NCI-H2107 (cell line): ENCODE data around the gene SLC25A23.

Experiments used
- DNase-seq: peaks from one replicate; lab custom pipeline; 2025; lab: John Stamatoyannopoulos, UW

Gene SLC25A23

GRCh38 chr19:6481541-6482342 is 22.1 kb upstream of the SLC25A23 start, which contains the start of gene DENND1C:
DENND1C (minus strand) TSS chr19:6481787; CDS start chr19:6481695, 92 bp downstream.
- DNase-seq = no peak

- no peak for DNase-seq
Observed at GRCh38 chr19:6480848-6481415, 21.3 kb upstream of the SLC25A23 start.

GRCh38 chr19:6479836-6480398 is 20.3 kb upstream of the SLC25A23 start:
- no peak for DNase-seq

GRCh38 chr19:6478815-6479214 is 19.2 kb upstream of the SLC25A23 start:
- DNase-seq = no peak

- DNase-seq = no peak
Observed at GRCh38 chr19:6476896-6477431, 17.4 kb upstream of the SLC25A23 start.

- no peak for DNase-seq
Observed at GRCh38 chr19:6476155-6476895, 16.7 kb upstream of the SLC25A23 start.

GRCh38 chr19:6475321-6476108 is 15.9 kb upstream of the SLC25A23 start:
- DNase-seq = no peak

GRCh38 chr19:6473647-6474046 is 14.1 kb upstream of the SLC25A23 start:
- no peak for DNase-seq

GRCh38 chr19:6472713-6473112 is 13.1 kb upstream of the SLC25A23 start:
- no peak for DNase-seq

GRCh38 chr19:6471076-6471475 is 11.5 kb upstream of the SLC25A23 start:
- no peak for DNase-seq

GRCh38 chr19:6470173-6470572 is 10.6 kb upstream of the SLC25A23 start:
- DNase-seq = no peak

GRCh38 chr19:6467384-6467783 is 7.8 kb upstream of the SLC25A23 start:
- DNase-seq = no peak

GRCh38 chr19:6466526-6467248 is 7.1 kb upstream of the SLC25A23 start:
- no peak for DNase-seq

- no peak for DNase-seq
Observed at GRCh38 chr19:6465663-6466062, 6.1 kb upstream of the SLC25A23 start.

GRCh38 chr19:6465006-6465405 is 5.4 kb upstream of the SLC25A23 start:
- DNase-seq = no peak

GRCh38 chr19:6464070-6464873 is 4.7 kb upstream of the SLC25A23 start, which contains the start of gene CRB3:
CRB3 (plus strand) TSS chr19:6464271; CDS start chr19:6464702, 431 bp downstream.
- DNase-seq = no peak

GRCh38 chr19:6460099-6460884 is 700 bp upstream of the SLC25A23 start:
- DNase-seq = peak; percentile 83

- no peak for DNase-seq
Observed at GRCh38 chr19:6458695-6459261, 814 bp downstream of the SLC25A23 start.
